GM12864 (cell line): ENCODE results near the gene PPP1R12B.
"Not testable (repeated sequence)": the region's sequence is repeated elsewhere in the genome, so short reads cannot be mapped to it uniquely, and the experiment has no call there.

ENCODE experiments used
- DNase-seq: peaks from one replicate; pipeline ENCODE4 v3.0.0-alpha.2; 2011; ENCODE audit warnings: low read depth
- H3K4me3 ChIP-seq: 2 replicates; pipeline ENCODE4 v1.5.1; 2011; ENCODE audit warnings: mild to moderate bottlenecking, low read depth, low read length, control low read depth
- CTCF ChIP-seq: IDR thresholded peaks from 2 replicates; pipeline ENCODE4 v1.5.1; 2011; ENCODE audit warnings: low read depth, mild to moderate bottlenecking, moderate library complexity, low read length, control low read depth, inconsistent platforms; ENCODE audit errors: missing control alignments

The PPP1R12B gene

GRCh38 chr1:202545647-202546303 lies 197.3 kb downstream of the PPP1R12B start:
- DNase-seq, H3K4me3 ChIP-seq: not testable (repeated sequence)

GRCh38 chr1:202546377-202546776 lies 197.9 kb downstream of the PPP1R12B start:
- not testable (repeated sequence) for DNase-seq, H3K4me3 ChIP-seq

- DNase-seq, H3K4me3 ChIP-seq: not testable (repeated sequence)
Measured at GRCh38 chr1:202546796-202547195, 198.3 kb downstream of the PPP1R12B start.

- TF ChIP-seq CTCF: no peak
- DNase-seq: no peak
- H3K4me3 ChIP-seq: no peak overlapping the region
Measured at GRCh38 chr1:202547215-202547614, 198.7 kb downstream of the PPP1R12B start.

- not testable (repeated sequence) for H3K4me3 ChIP-seq, DNase-seq
Measured at GRCh38 chr1:202550088-202550487, 201.6 kb downstream of the PPP1R12B start.

GRCh38 chr1:202551683-202552082 lies 203.2 kb downstream of the PPP1R12B start:
- TF ChIP-seq CTCF: no peak
- H3K4me3 ChIP-seq: no peak overlapping the region
- DNase-seq: no peak

- not testable (repeated sequence) for DNase-seq, H3K4me3 ChIP-seq
Measured at GRCh38 chr1:202552615-202553014, 204.1 kb downstream of the PPP1R12B start.

- DNase-seq, H3K4me3 ChIP-seq: not testable (repeated sequence)
Measured at GRCh38 chr1:202553078-202553477, 204.6 kb downstream of the PPP1R12B start.

GRCh38 chr1:202553560-202554038 lies 205.1 kb downstream of the PPP1R12B start:
- TF ChIP-seq CTCF: no peak
- no peak overlapping the region for H3K4me3 ChIP-seq
- no peak for DNase-seq

- DNase-seq, H3K4me3 ChIP-seq: not testable (repeated sequence)
Measured at GRCh38 chr1:202554619-202555018, 206.1 kb downstream of the PPP1R12B start.

GRCh38 chr1:202556037-202556436 lies 207.5 kb downstream of the PPP1R12B start:
- DNase-seq: not testable (repeated sequence)

GRCh38 chr1:202557662-202558061 lies 209.2 kb downstream of the PPP1R12B start:
- H3K4me3 ChIP-seq, DNase-seq: not testable (repeated sequence)

More at GRCh38 chr1:202556037-202556436, 207.5 kb downstream of the PPP1R12B start:
- not testable (repeated sequence) for H3K4me3 ChIP-seq
